ENCODE results near the gene TRAF3IP1. TPM values are rescaled to one million over a fixed set of nuclear protein-coding genes. Genes with fewer than 3 reads are reported as not detected.

Gene TRAF3IP1
- total and polyA plus RNA-seq, 2 of the 13 experiments (the other 11 are each of a cell fraction or from before 2014, with no cell fraction given) = 4.1 to 12.9 TPM

DNA sequence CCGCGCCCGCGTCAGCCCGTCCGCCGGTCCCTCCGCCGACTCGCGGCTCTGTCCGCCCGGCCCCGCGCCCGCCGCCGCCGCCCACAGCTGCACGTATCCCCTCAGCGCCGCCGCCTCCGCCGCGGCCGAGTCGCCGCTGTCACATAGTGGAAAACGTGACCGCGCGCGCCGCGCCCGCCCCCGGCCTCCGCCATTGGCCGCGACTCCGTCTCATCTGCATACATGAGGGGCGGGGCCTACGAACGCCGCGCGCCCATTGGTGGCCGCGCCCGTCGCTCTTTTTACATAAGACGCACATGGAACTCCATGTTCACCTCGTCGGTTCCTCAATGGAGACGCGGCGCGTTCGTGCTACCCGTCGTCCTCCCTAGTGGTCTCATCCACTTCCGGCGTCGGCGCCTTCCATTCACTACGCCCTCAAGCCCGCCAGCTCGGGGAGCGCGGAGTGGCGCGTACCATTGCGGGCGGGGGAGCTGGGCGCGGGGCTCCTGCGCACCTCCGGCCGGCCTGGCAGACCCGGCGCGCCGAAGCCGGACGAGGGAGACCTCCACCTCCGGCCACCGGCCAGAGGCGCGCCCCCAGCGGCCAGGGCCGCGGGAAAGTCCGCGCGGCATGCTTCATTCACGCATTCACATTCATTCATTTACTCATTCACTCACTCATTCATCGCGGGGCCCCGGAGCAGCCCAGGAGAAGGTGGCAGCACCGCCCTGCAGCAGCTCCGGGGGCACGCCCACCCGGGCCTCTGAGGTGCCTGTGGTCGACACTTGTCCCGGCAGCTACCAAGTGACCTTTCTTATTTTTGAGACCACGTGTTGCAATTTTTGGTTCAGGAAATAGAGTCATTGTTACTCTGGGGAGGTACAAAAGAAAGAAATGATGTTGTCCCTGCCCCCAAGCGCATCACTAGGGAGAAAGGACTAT lies 31.4 kb upstream of the TRAF3IP1 start (continued):
- TF ChIP-seq, protein P1, sequence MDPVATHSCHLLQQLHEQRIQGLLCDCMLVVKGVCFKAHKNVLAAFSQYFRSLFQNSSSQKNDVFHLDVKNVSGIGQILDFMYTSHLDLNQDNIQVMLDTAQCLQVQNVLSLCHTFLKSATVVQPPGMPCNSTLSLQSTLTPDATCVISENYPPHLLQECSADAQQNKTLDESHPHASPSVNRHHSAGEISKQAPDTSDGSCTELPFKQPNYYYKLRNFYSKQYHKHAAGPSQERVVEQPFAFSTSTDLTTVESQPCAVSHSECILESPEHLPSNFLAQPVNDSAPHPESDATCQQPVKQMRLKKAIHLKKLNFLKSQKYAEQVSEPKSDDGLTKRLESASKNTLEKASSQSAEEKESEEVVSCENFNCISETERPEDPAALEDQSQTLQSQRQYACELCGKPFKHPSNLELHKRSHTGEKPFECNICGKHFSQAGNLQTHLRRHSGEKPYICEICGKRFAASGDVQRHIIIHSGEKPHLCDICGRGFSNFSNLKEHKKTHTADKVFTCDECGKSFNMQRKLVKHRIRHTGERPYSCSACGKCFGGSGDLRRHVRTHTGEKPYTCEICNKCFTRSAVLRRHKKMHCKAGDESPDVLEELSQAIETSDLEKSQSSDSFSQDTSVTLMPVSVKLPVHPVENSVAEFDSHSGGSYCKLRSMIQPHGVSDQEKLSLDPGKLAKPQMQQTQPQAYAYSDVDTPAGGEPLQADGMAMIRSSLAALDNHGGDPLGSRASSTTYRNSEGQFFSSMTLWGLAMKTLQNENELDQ (CRISPR knock-in tag; IDR thresholded peaks at IDR 0.05; ENCODE audit: borderline replicate concordance) = no peak
- TF ChIP-seq ZNF570 (CRISPR knock-in tag; IDR thresholded peaks at IDR 0.05; ENCODE audit: borderline replicate concordance) = no peak
- TF ChIP-seq ZNF598 (CRISPR knock-in tag; IDR thresholded peaks at IDR 0.05; ENCODE audit: borderline replicate concordance) = no peak
- no peak for TF ChIP-seq MAFG (CRISPR knock-in tag; IDR thresholded peaks at IDR 0.05)
- TF ChIP-seq ZNF746 (CRISPR knock-in tag; IDR thresholded peaks at IDR 0.05) = no peak; the same call in 1 of the 2 replicates
- TF ChIP-seq ZNF713 (CRISPR knock-in tag; IDR thresholded peaks at IDR 0.05) = no peak
- 0 out of 2 replicates have a peak, but pooled peaks have one; percentile 29 for TF ChIP-seq ZFP1 (CRISPR knock-in tag; IDR thresholded peaks at IDR 0.05)
- no peak for TF ChIP-seq ATAD3A (CRISPR knock-in tag; IDR thresholded peaks at IDR 0.05)
- TF ChIP-seq, protein P2, sequence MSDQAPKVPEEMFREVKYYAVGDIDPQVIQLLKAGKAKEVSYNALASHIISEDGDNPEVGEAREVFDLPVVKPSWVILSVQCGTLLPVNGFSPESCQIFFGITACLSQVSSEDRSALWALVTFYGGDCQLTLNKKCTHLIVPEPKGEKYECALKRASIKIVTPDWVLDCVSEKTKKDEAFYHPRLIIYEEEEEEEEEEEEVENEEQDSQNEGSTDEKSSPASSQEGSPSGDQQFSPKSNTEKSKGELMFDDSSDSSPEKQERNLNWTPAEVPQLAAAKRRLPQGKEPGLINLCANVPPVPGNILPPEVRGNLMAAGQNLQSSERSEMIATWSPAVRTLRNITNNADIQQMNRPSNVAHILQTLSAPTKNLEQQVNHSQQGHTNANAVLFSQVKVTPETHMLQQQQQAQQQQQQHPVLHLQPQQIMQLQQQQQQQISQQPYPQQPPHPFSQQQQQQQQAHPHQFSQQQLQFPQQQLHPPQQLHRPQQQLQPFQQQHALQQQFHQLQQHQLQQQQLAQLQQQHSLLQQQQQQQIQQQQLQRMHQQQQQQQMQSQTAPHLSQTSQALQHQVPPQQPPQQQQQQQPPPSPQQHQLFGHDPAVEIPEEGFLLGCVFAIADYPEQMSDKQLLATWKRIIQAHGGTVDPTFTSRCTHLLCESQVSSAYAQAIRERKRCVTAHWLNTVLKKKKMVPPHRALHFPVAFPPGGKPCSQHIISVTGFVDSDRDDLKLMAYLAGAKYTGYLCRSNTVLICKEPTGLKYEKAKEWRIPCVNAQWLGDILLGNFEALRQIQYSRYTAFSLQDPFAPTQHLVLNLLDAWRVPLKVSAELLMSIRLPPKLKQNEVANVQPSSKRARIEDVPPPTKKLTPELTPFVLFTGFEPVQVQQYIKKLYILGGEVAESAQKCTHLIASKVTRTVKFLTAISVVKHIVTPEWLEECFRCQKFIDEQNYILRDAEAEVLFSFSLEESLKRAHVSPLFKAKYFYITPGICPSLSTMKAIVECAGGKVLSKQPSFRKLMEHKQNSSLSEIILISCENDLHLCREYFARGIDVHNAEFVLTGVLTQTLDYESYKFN (CRISPR knock-in tag; conservative IDR thresholded peaks at IDR 0.05) = peak; percentile 42; the same call in 1 of the 2 replicates
- TF ChIP-seq NFYC (CRISPR knock-in tag; IDR thresholded peaks at IDR 0.05) = peak; percentile 97
- TF ChIP-seq MYPOP (CRISPR knock-in tag; IDR thresholded peaks at IDR 0.05) = no peak; the same call in 1 of the 2 replicates
- TF ChIP-seq THAP9 (CRISPR knock-in tag; IDR thresholded peaks at IDR 0.05; ENCODE audit: borderline replicate concordance) = no peak; the same call in 1 of the 2 replicates
- no peak for TF ChIP-seq TFE3 (CRISPR knock-in tag; IDR thresholded peaks at IDR 0.05)
- no peak for TF ChIP-seq FOXJ3 (CRISPR knock-in tag; IDR thresholded peaks at IDR 0.05; ENCODE audit: borderline replicate concordance)
- no peak for TF ChIP-seq ZNF629 (CRISPR knock-in tag; conservative IDR thresholded peaks at IDR 0.05)
- no peak for TF ChIP-seq NFE2L2 (IDR thresholded peaks at IDR 0.05; ENCODE audit: low read length)
- no peak for TF ChIP-seq FOSL1 (CRISPR knock-in tag; IDR thresholded peaks at IDR 0.05; ENCODE audit: borderline replicate concordance)
